GM19324 (cell line): ENCODE results near the gene SDCCAG8.

Experiments used
- ATAC-seq: cut with Tn5 transposase; IDR thresholded peaks from one replicate; pipeline ENCODE4 v1.9.1; 2021; ENCODE audit warnings: mild to moderate bottlenecking, moderate library complexity; ENCODE audit not compliant: unreplicated experiment, low FRiP score

SDCCAG8 gene

DNA sequence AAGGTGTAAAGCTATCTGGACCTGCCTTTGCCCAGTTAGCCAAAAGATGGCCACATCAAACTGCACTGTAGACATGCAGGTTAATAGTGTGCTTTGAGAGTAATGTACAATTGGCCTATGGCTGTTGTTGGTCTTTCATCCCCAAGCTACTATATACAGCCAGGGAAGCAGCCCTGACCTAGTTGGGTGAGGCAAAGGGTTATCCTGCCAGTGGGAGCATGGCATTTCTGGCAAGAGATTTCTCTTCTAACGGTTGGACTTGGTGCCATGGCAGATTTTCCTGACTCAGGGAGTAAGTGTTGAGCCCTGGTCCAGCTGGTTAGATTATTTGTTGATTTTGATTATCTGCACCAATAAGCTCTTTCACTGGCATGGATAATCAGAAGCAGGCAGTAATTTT lies 119.8 kb downstream of the SDCCAG8 start:
- ATAC-seq, result no peak

DNA sequence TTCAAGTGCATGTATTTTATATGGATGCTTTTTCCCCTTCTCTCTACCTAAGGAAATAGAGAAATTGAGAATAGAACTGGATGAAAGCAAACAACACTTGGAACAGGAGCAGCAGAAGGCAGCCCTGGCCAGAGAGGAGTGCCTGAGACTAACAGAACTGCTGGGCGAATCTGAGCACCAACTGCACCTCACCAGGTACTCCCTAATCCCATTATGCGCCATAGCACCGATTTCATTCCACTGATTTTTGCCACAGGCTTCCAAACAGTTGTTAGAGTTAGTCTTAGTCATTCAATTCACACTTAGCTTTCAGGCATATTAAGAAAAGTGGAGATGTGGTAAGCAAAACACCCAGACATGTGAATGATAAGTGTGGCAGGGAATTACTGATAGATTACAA lies 122.8 kb downstream of the SDCCAG8 start:
- no peak for ATAC-seq

DNA sequence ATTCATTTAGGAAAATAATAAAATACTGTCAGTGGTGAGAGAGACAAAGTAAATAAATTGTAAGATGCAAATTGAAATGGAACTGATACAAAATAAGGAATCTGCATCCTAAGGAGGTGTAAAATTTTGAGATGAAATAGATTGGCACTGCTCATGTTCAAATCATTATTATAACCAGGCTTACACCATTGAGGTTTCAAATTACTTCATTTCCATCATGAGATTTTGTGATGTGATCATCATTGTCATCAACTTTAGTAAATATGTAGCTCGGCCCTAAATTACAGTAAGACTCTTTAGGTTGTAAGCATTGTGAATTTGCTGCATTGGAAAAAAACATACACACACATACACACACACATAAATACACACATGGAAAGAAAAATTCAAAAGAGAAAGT lies 123.4 kb downstream of the SDCCAG8 start:
- ATAC-seq, result no peak

DNA sequence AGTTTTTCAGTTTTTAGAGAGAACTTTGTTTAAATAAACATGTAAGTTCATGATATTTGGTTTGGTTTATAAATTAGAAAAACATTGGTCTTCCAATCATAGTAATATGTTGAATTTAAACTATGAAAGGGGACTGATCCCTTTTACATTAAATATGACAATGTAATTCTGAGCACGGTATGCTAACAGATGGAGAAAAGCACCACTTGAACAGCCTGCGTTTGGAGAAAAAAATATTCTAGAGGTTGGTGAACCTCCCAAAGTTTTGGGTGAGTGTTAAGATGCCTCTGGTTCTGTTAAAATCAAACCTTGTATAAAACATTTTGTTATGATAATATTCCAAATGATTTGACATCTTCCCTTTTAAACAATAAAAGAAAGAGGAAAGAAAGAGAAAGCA lies 123.9 kb downstream of the SDCCAG8 start:
- ATAC-seq, result no peak

DNA sequence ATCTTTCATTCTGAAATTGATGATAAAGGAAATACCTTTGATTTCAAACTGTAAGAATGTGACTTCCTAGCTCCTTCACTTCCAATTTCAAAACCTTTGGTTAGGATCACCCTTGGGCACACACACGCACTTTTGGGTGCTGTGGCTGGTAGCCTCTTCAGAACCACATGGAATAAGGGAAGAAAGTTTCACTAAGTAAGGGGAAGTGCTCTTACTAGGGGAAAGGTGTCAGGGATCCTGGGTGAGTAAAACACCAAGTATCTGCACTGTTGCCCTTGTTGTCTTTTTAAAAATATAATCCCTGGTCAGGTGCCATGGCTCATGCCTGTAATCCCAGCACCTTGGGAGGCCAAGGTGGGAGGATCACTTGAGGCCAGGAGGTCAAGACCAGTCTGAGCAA lies 132.4 kb downstream of the SDCCAG8 start:
- no peak for ATAC-seq

DNA sequence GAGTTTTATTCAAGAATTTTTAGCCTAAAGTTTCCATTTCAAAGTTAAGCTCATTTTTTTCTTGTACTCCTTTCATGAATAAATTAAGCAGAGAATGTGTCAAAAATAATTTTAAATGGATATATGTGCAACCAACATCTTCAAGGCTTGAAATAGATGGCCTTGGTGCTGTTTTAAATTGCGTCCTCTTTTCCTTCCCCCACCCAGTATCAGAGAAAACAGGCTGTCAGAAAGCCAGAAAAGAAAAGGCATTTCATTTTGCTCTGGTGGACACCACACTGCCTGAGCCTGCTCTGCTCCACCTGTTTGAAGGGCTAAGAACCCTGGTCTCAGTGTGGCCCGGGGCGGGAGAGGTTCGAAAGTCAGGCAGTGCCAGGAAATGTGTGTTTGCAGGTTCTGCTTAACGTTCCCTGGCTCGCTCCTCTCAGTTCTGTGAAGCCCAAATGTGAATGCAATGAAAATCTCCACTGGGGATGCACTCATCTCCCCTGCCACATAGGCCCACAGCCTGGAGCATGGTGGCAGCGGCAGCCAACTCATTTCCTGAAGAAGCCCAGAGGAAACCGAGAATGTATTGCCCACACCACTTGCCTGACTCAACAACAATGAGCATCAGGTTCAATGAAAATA lies 134.4 kb downstream of the SDCCAG8 start:
- no peak for ATAC-seq

DNA sequence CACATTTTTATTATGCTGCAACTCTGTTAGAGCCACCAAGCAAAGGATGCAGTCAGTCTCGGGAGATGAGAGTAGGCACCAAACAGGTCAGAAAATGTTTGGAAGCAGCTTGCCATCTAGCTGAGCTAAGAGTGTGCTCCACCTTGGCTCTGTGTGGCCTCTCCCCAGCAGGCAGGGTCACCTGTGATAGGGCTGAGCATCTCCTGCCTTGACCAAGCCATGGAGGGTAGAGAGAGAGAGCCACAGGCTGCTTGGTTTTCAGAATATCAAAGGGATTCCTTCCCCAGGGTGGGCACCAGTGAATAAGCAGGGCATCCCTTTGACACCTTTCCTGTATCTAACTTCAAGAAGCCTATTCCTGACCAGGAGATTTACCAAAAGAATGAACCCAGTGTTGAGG lies 135.5 kb downstream of the SDCCAG8 start:
- no peak for ATAC-seq

DNA sequence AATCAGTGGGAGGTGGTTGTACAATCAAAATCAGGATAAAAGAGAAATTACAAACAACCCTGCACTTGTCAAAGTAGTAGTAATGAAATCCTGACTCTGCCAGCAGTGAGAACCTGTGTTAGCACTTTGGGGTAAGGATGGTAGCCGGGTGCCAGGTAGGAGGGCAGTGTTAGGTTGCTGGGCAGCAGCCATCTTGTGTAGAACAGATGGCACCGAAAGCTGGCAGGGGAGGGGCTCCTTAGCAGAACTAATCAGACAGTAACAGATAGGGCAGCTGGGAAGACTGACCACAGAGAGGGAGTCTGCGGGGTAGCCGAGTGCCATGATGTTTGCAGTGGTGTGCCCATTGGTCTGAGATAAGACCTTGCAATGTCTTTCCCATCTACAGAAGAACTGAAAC lies 137.3 kb downstream of the SDCCAG8 start:
- ATAC-seq, result no peak

DNA sequence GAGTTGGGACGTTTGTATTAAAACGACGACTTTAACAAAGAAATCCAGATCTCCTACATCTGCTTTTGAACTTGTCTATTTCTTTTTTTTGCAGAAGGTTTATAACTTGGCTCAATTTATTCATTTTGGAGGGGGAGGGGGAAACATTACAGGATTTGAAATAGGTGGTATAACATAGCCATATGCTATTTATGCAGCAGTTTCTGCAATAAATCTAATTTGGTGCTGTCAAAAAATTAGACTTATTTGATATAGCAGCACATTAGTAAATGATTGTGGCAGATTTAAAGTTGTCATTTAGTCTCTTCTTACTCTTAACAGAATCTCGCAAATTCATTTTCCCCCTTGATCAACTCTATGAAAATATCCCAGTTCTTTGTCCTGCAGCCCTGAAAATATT lies 138.2 kb downstream of the SDCCAG8 start:
- ATAC-seq, result no peak

DNA sequence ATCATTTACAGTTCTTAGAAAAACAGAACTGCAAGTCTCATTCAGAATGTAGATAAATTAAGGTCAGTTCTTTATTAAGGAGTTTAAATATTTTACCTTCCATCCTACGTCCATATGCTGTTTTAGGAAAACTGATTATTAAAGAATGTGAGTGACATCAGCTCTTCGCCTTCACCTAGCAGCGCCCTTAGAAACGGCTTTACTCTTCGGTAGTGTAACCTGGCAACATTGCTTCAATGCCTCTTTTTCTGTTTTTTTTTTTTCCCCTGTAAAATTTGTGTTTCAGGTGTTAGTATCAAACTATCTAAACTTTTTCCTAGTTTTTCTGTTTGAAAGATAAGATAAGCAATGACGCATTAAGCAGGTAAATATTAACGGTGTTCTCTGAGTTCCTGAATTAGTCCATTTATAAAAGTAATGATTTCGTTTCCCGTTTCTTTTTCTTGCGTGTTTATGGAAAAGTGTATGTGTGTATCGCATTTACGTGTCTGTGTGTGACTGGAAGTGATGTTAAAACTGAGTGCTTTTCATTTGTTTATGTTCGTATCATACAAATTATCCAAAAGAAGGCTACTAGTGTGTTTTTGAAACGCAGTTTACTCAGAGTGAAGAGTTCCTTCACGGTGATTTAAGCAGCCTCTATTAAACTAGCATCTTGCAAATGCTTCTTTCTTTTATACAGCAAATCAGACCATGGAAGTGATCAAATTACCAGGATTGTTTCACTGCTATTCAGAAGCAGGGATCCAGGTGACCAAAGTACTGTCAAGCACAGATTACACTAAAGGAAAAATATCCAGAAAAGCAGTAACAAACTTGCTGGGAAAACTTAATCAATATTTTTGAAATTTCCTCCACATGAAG lies 139.0 kb downstream of the SDCCAG8 start:
- no peak for ATAC-seq

DNA sequence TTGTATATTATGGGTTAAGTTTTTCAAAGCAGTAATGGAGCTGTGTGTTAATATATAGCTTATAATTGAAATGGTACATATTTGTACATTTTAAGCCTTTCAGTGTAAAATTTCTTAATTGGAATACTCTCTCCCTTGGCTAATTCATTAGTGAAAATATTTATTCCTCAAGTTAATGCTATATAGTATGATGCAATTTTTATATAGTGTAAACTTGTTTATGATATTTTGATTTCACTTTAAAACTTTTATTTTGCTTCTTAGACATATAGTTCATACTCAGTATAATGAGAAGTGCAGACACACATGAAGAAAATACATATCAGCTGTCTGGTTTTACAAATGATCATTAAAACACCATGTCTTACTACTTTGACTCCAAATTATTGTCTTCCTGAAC lies 140.6 kb downstream of the SDCCAG8 start:
- ATAC-seq, result no peak

DNA sequence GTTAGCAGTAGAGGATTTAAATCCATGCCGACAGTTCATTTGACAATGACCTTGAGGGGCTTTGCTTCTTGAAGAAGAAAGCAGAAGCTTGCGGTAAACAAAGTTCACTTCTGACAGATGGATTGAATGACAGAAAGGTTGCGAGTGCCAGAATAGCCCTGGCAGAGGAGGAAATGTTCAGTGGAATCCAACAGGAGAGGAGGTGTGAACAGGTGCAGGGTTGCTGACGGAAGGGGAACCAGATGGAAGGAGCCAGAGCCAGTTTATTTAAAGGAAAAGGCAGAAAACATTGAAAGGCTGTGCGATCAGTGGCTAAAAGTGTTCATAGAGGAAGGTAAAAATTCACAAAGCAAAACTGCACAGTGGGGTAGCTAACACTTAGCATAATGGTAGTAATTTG lies 141.0 kb downstream of the SDCCAG8 start:
- no peak for ATAC-seq

DNA sequence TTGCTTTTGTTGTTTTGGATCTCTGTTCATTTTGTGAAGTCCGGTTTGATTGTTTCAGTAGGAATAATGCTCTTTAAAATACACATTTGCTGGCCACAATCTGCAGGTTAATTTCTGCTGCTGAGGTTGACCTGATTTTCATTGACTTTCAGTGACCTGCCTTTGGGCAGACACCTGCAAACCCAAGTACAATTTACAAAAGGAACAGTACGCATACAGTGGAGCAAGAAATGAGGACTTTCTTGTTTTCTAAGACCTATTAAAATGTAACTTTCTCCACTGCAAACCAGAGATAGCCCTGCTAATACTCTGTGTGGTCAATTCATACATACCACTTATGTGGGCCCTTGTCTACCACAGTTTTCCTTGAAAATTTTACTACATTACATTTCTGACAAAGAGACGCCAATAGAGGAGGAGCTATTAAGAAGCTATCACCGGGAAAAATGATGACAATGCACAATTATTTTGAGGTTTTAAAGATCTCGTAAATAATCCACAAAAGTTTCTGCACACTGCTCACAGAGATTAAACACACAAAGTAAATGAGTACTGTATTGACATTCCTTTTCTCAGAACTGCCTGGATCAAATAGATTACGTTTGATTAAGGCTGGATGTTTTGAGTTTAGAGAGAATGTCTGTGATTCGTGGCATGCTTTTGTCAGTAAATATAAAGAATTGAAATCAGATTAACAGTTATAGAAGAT lies 141.9 kb downstream of the SDCCAG8 start:
- ATAC-seq, result no peak

DNA sequence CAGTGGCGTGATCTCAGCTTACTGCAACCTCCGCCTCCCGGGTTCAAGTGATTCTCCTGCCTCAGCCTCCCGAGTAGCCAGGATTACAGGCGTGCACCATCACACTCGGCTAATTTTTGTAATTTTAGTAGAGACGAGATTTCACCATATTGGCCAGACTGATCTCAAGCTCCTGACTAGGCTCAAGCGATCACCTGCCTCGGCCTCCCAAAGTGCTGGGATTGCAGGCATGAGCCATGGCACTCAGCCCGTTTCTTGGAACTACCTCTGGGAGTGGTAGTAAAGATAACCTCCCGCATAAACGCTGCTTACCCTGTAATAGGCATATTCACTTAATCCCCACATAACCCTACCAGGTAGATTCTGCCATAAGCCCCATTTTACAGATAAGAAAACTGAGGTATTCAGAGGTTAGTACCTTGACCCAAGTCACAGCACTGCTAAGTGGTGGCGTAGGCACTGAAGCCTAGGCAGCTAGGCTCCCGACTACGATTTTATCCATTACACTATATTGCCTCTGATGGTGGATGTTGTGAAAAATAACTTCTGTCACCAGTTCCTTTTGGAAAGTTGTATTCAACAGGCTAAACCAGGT lies 143.8 kb downstream of the SDCCAG8 start:
- ATAC-seq, result no peak

DNA sequence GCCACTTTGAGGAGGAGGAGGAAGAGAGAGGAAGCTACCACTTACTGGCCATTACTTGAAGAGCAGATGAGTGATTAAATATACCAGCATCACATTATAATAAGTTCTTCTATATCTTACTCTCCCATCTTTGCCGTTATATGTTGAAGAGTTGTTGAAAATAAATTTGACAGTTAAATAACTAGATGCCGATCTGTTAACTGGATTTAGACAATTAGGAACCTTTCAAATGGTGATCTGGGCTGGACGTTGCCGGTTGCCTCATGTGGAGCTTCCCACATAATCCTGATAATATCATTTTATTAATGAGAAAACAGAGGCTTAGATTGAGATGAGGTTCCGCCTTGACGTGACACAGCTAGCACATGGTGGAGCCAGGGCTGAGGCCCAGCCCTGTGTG lies 147.0 kb downstream of the SDCCAG8 start:
- no peak for ATAC-seq

DNA sequence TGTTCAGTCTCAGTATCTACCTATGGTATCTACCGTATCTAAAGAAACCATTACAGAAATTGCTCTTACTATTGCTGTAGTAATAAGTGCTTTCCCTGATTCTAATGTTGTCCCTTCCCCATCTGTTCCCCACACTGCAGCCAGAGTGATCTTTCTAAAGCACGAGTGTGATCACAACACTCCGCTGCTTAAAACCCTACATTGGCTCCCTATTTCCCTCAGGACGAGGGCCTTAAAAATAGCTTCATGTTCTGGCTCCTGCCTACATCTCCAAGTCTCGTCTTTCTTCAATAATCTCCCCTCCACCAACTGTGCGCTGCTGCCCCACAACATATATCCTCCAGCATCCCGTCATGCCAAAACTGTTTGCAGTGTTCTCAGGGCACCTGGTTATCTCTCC lies 150.6 kb downstream of the SDCCAG8 start:
- ATAC-seq, result no peak

DNA sequence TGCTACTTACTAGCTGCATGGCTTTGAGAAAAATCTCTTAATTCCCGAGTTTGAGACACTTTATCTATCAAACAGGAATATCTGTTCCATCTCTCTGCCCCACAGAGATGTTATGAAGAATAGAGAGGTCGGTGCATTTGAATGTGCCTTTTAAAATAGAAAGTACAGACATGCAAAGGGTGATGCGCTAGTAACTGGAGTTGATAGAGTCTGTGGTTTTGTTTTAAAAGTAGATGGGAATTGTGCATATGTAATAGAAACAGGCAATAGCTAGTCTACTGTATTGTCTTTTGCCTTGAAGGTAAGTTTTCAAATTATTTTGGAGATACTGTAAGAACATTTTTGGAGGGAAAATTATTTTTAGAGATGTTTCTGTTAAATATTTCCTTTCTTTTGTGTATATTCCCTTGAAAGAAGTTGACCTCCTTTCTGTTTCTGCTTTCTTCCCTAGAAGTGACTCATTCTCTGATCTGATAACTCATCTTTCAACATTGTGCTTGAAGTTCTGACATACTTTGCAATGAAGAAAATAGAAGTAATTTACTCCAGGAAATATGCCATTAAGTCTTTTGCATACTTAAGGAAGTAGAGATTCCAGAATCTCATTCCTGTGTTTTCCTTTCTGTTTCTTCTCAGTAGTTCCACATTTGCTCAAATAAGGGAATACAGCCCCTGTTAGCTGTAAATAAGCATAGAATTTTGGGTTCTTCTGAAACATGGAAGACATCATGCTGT lies 151.6 kb downstream of the SDCCAG8 start:
- no peak for ATAC-seq

DNA sequence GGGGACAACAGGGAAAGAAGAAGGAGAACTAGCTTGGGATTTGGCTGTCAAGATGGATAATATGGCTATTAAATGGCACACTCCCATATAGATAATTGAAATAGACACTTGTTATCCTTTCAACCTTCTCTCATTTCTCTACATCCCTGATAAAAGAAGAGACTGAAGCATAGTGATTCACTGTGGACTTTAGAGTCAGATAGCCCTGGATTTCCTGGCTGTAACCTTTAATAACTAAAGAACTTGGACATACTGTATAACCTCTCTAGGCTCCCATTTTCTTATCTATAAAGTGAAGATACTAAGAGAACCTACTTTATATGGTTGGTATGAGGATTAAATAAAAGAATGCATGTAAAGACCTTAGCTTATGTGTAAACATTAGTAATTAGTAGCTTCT lies 152.6 kb downstream of the SDCCAG8 start:
- no peak for ATAC-seq

DNA sequence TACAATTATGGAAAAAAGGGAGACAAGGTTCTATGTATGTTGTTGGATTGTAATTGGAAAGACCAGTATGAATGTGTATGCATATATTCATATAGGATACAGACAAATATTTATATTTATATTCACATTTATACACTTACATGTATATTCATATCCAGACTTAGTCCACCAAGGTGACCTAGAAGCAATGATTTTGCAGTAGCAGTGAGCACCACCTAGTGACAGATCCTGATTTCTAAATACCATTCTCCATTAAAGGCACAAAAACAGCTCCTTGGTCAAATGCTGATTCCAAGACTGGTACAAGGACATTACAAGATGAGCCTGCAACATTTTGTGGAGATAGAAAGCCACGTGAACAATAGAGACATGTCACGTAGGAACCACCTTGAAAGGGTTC lies 153.4 kb downstream of the SDCCAG8 start:
- ATAC-seq, result no peak

DNA sequence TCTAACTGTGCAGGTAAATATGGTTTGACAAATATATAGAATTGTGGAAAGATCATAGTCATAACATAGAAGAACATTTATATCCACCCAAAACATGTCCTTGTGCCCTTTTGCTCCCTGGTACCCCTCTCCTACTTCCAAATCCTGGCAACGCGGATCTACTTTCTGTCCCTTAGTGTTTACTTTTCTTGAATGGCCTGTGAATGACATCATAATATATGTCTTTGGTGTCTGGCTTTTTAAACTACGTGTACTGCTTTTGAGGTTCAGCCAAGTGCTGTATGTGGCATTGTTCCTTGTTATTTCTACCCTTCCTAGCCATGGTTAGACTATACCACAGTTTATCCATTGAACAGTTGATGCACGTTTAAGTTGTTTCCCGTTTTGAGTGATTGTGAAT lies 155.6 kb downstream of the SDCCAG8 start:
- no peak for ATAC-seq
